Naive thymus-derived CD8-positive, alpha-beta T cell (primary cell): ENCODE data around the gene RMND5A. TPM values are rescaled to one million over a fixed set of nuclear protein-coding genes. Genes with fewer than 3 reads are reported as not detected.
A peak's percentile ranks its signal among the peaks of the same experiment; 100 is the strongest.
"Not testable (repeated sequence)": the region's sequence is repeated elsewhere in the genome, so short reads cannot be mapped to it uniquely, and the experiment has no call there.

Experiments
- ATAC-seq, 2 donors: fragments of 150-1000 bp; cut with Tn5 transposase in 1 of 2; sonication (Bioruptor Pico), chemical (Tn5 transposase) in 1 of 2; 1 replicate in 1 of 2; 2 replicates in 1 of 2; pipeline ENCODE4 v1.10.0; 2021; ENCODE audit warnings: mild to moderate bottlenecking in 2 of 2, moderate library complexity in 2 of 2
- POLR2A ChIA-PET: fragments of 350-600 bp; sonication (Branson Sonifier 250); formaldehyde crosslinking; loops from one replicate; lab custom pipeline; 2021; ENCODE audit warnings: antibody characterized with exemption; lab: Charles Lee
- DNase-seq, 10 donors: peaks; one replicate each; pipeline versions ENCODE4 v3.0.0 to v3.0.0-alpha.2; 2020 to 2022
- H3K27ac Mint-ChIP-seq, 10 donors: one replicate each; pipeline ENCODE4 v1.8.0; 2020 to 2022; ENCODE audit warnings: mild to moderate bottlenecking in 10 of 10, mixed read lengths in 10 of 10, moderate library complexity in 4 of 10, inconsistent platforms in 1 of 10
- H3K27me3 Mint-ChIP-seq, 5 donors: one replicate each; pipeline ENCODE4 v1.8.0; 2021 to 2022; ENCODE audit warnings: mixed read lengths in 5 of 5
- H3K36me3 Mint-ChIP-seq, 3 donors: one replicate each; pipeline ENCODE4 v1.8.0; 2020 to 2022; ENCODE audit warnings: mixed read lengths in 3 of 3, mild to moderate bottlenecking in 2 of 3, inconsistent platforms in 1 of 3
- H3K4me1 Mint-ChIP-seq, 4 donors: one replicate each; pipeline ENCODE4 v1.8.0; 2021 to 2022; ENCODE audit warnings: mixed read lengths in 4 of 4
- H3K4me3 Mint-ChIP-seq, 10 donors: one replicate each; pipeline ENCODE4 v1.8.0; 2020 to 2022; ENCODE audit warnings: mild to moderate bottlenecking in 10 of 10, mixed read lengths in 10 of 10, moderate library complexity in 6 of 10, inconsistent platforms in 1 of 10
- H3K9me3 Mint-ChIP-seq, 9 donors: one replicate each; pipeline ENCODE4 v1.8.0; 2020 to 2022; ENCODE audit warnings: mixed read lengths in 9 of 9, mild to moderate bottlenecking in 3 of 9, inconsistent platforms in 1 of 9, moderate library complexity in 1 of 9
- polyA plus RNA-seq, 3 donors: library from polyadenylated mRNA; unstranded; fragments of 300-500 nt; fragmentation: Illumina TruSeq; gene quantifications; one replicate each; pipeline ENCODE4 v1.2.3, GENCODE V29; 2021
- total RNA-seq, 8 experiments: library from RNA in 2 of 8; stranded (reverse) in 2 of 8; gene quantifications; one replicate each; pipeline ENCODE4 v1.2.3 and lab custom pipeline; 2021 to 2026

Gene RMND5A
- total RNA-seq (10 to 100 TPM; 40.7 to 46.6 TPM), polyA plus RNA-seq (10 to 100 TPM; 16.4 to 22.2 (median 21.6) TPM), total RNA-seq (lab: John Stamatoyannopoulos, UW) (107 to 211 (median 171) reads per million in 6 experiments)

- H3K36me3 Mint-ChIP-seq, H3K9me3 Mint-ChIP-seq, H3K27me3 Mint-ChIP-seq, POLR2A ChIA-PET: not testable (repeated sequence)
- peaks cover 2 to 15% (median 5%) of the 10 kb centered on the region in 4 donors for H3K4me1 Mint-ChIP-seq
- ATAC-seq (peak; percentile 87), DNase-seq (peak; percentile 87 to 97 (median 94))
- H3K4me3 Mint-ChIP-seq: peak within 1 kb of the TSS; percentile 74 to 89 (median 84)
- peak within 1 kb of the TSS in 9 of 10 donors; percentile 62 to 93 (median 87) for H3K27ac Mint-ChIP-seq
Observed at GRCh38 chr2:86719637-86720539, at the start of gene RMND5A. TSS of gene RMND5A (plus strand) at chr2:86720291. CDS start at chr2:86720668, 377 bp downstream.

GRCh38 chr2:86671337-86671981 is 48.6 kb upstream of the RMND5A start:
- POLR2A ChIA-PET: no interaction called here
- Mint-ChIP-seq H3K36me3 (peaks cover 0 to 15% (median 0%) of the 10 kb centered on the region in 3 donors), H3K9me3 (peaks cover 0 to 6% (median 3%) of the 10 kb centered on the region in 9 donors), H3K27ac (no peak overlapping the region), H3K27me3 (no peaks in the 10 kb centered on the region), H3K4me1 (no peaks in the 10 kb centered on the region), H3K4me3 (no peak overlapping the region)
- ATAC-seq: no peak
- no peak for DNase-seq

GRCh38 chr2:86672027-86672545 is 48.0 kb upstream of the RMND5A start:
- Mint-ChIP-seq H3K27me3 (no peaks in the 10 kb centered on the region), H3K4me1 (no peaks in the 10 kb centered on the region), H3K4me3 (no peak overlapping the region), H3K36me3 (peaks cover 0 to 11% (median 0%) of the 10 kb centered on the region in 3 donors), H3K9me3 (peaks cover 0 to 5% (median 0%) of the 10 kb centered on the region in 9 donors), H3K27ac (no peak overlapping the region)
- no peak for DNase-seq
- POLR2A ChIA-PET: interaction anchor here (0.5 kb wide), 1 partner anchor 95 kb away, joined by 4 read pairs; no protein-coding TSS in a partner anchor
- ATAC-seq: no peak

GRCh38 chr2:86673011-86673410 is 47.1 kb upstream of the RMND5A start:
- no peak for DNase-seq
- Mint-ChIP-seq H3K4me3 (no peak overlapping the region), H3K27ac (no peak overlapping the region), H3K36me3 (peaks cover 0 to 6% (median 0%) of the 10 kb centered on the region in 3 donors), H3K4me1 (no peaks in the 10 kb centered on the region), H3K27me3 (no peaks in the 10 kb centered on the region), H3K9me3 (no peaks in the 10 kb centered on the region)
- POLR2A ChIA-PET: no interaction called here
- no peak for ATAC-seq

GRCh38 chr2:86673986-86674670 is 46.0 kb upstream of the RMND5A start:
- DNase-seq (no peak), ATAC-seq (no peak)
- Mint-ChIP-seq H3K4me1 (peaks cover 0 to 2% (median 0%) of the 10 kb centered on the region in 4 donors), H3K4me3 (no peak overlapping the region), H3K27ac (peak overlapping the region in 1 of 10 donors; percentile 4), H3K36me3 (no peaks in the 10 kb centered on the region), H3K9me3 (no peaks in the 10 kb centered on the region), H3K27me3 (no peaks in the 10 kb centered on the region)
- POLR2A ChIA-PET: no interaction called here

- H3K36me3 Mint-ChIP-seq: no peaks in the 10 kb centered on the region
- H3K4me3 Mint-ChIP-seq: no peak overlapping the region
- no peak overlapping the region for H3K27ac Mint-ChIP-seq
- H3K9me3 Mint-ChIP-seq: no peaks in the 10 kb centered on the region
- no peak for ATAC-seq
- H3K4me1 Mint-ChIP-seq: peaks cover 0 to 2% (median 0%) of the 10 kb centered on the region in 4 donors
- no peaks in the 10 kb centered on the region for H3K27me3 Mint-ChIP-seq
- no peak for DNase-seq
- POLR2A ChIA-PET: interaction anchor here (0.7 kb wide), 1 partner anchor 157 kb away, joined by 3 read pairs; no protein-coding TSS in a partner anchor
Observed at GRCh38 chr2:86675104-86675503, 45.0 kb upstream of the RMND5A start.

GRCh38 chr2:86675511-86676015 is 44.5 kb upstream of the RMND5A start:
- Mint-ChIP-seq H3K4me3 (no peak overlapping the region), H3K27me3 (no peaks in the 10 kb centered on the region), H3K9me3 (no peaks in the 10 kb centered on the region), H3K4me1 (peaks cover 0 to 2% (median 0%) of the 10 kb centered on the region in 4 donors), H3K27ac (no peak overlapping the region), H3K36me3 (no peaks in the 10 kb centered on the region)
- peak in 1 of 2 donors; percentile 44 for ATAC-seq
- peak in 1 of 10 donors; percentile 8 for DNase-seq
- POLR2A ChIA-PET: interaction anchor here (0.7 kb wide), 1 partner anchor 157 kb away, joined by 3 read pairs; no protein-coding TSS in a partner anchor

- ATAC-seq (no peak), DNase-seq (no peak)
Observed at GRCh38 chr2:86677816-86678215, 42.3 kb upstream of the RMND5A start.

GRCh38 chr2:86679036-86679435 is 41.1 kb upstream of the RMND5A start:
- ATAC-seq (no peak), DNase-seq (no peak)
- H3K36me3 Mint-ChIP-seq: no peaks in the 10 kb centered on the region
- POLR2A ChIA-PET: no interaction called here
- no peak overlapping the region for H3K27ac Mint-ChIP-seq
- H3K27me3 Mint-ChIP-seq: no peaks in the 10 kb centered on the region
- no peaks in the 10 kb centered on the region for H3K9me3 Mint-ChIP-seq
- peaks cover 0 to 2% (median 0%) of the 10 kb centered on the region in 4 donors for H3K4me1 Mint-ChIP-seq
- H3K4me3 Mint-ChIP-seq: no peak overlapping the region

More at GRCh38 chr2:86677816-86678215, 42.3 kb upstream of the RMND5A start:
- H3K36me3 Mint-ChIP-seq: no peaks in the 10 kb centered on the region
- no peaks in the 10 kb centered on the region for H3K27me3 Mint-ChIP-seq
- H3K27ac Mint-ChIP-seq: no peak overlapping the region
- POLR2A ChIA-PET: no interaction called here
- no peaks in the 10 kb centered on the region for H3K9me3 Mint-ChIP-seq
- peaks cover 0 to 2% (median 0%) of the 10 kb centered on the region in 4 donors for H3K4me1 Mint-ChIP-seq
- H3K4me3 Mint-ChIP-seq: no peak overlapping the region

- POLR2A ChIA-PET: no interaction called here
- Mint-ChIP-seq H3K36me3 (peaks cover 0 to 4% (median 3%) of the 10 kb centered on the region in 3 donors), H3K27ac (no peak overlapping the region), H3K4me3 (no peak overlapping the region), H3K27me3 (no peaks in the 10 kb centered on the region), H3K9me3 (no peaks in the 10 kb centered on the region), H3K4me1 (no peaks in the 10 kb centered on the region)
- no peak for DNase-seq
- no peak for ATAC-seq
Observed at GRCh38 chr2:86685351-86685750, 34.7 kb upstream of the RMND5A start.

GRCh38 chr2:86686460-86686859 is 33.6 kb upstream of the RMND5A start:
- POLR2A ChIA-PET: no interaction called here

GRCh38 chr2:86686905-86687304 is 33.2 kb upstream of the RMND5A start:
- Mint-ChIP-seq H3K4me1 (no peaks in the 10 kb centered on the region), H3K4me3 (no peak overlapping the region), H3K27me3 (no peaks in the 10 kb centered on the region), H3K9me3 (peaks cover 0 to 10% (median 0%) of the 10 kb centered on the region in 9 donors), H3K27ac (no peak overlapping the region), H3K36me3 (peaks cover 0 to 6% (median 3%) of the 10 kb centered on the region in 3 donors)
- DNase-seq (no peak), ATAC-seq (no peak)
- POLR2A ChIA-PET: no interaction called here

More at GRCh38 chr2:86686460-86686859, 33.6 kb upstream of the RMND5A start:
- H3K27ac Mint-ChIP-seq: no peak overlapping the region
- H3K4me1 Mint-ChIP-seq: no peaks in the 10 kb centered on the region
- H3K36me3 Mint-ChIP-seq: peaks cover 0 to 6% (median 3%) of the 10 kb centered on the region in 3 donors
- H3K9me3 Mint-ChIP-seq: peaks cover 0 to 6% (median 0%) of the 10 kb centered on the region in 9 donors
- no peak overlapping the region for H3K4me3 Mint-ChIP-seq
- DNase-seq: no peak
- H3K27me3 Mint-ChIP-seq: no peaks in the 10 kb centered on the region
- no peak for ATAC-seq
